HG03432 (cell line): ENCODE data around the gene ANO6.
"Not testable (repeated sequence)": the region's sequence is repeated elsewhere in the genome, so short reads cannot be mapped to it uniquely, and the experiment has no call there.

Experiments
- ATAC-seq: cut with Tn5 transposase; IDR thresholded peaks from one replicate; pipeline ENCODE4 v1.9.1; 2021; ENCODE audit warnings: mild to moderate bottlenecking, moderate library complexity; ENCODE audit not compliant: unreplicated experiment

The ANO6 gene

DNA sequence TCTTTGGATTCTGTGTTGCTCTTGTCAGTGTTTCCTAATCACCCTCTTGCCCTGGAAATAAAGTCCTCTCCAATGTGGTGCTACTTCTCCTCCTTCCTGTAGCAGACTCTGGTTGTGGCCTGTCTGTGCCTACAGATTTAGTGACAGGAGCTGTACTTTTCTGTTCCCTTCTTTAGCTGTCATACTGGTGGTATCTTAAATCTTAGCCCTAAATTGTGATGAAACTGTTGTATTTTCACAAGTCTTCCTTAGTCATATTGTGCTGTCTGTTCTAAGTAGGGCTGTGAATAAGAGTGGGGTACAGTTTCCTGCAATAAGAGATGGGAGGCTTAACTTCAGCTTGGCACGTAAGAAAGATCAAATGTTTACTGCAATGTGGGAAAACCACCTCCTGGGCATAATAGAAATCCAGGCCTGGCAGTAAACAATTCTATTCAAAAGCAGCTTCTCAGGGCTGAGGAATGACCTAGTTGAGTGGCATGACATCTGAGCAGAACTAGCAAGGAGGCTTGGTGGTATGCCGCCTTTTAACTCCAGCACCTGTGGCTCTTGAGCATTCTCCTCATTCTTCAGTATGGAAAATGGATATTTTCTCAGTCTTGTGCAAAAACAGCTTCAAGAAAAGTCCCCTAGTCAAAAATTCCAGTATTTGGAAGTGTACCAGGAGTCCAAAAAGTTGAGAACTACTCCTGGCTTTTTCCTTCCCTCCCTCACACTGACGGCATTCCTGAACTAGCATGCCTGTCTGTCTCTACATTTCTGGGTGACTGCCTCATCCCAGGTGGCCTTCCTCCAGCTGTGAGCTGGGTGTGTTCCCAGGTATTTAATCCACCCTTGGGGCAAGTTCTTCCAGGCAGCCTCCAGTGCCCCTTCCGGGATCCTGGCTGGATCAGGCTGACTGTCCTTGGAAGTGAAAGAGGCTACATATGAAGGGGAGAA is 19.5 kb downstream of the ANO6 start:
- ATAC-seq = peak; percentile 58

DNA sequence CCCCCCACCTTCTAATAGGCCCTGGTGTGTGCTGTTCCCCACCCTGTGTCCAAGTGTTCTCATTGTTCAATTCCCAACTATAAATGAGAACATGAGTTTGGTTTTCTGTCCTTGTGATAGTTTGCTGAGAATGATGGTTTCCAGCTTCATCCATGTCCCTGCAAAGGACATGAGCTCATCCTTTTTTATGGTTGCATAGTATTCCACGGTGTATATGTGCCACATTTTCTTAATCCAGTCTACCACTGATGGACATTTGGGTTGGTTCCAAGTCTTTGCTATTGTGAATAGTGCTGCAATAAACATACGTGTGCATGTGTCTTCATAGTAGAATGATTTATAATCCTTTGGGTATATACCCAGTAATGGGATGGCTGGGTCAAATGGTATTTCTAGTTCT is 20.5 kb downstream of the ANO6 start:
- not testable (repeated sequence) for ATAC-seq

DNA sequence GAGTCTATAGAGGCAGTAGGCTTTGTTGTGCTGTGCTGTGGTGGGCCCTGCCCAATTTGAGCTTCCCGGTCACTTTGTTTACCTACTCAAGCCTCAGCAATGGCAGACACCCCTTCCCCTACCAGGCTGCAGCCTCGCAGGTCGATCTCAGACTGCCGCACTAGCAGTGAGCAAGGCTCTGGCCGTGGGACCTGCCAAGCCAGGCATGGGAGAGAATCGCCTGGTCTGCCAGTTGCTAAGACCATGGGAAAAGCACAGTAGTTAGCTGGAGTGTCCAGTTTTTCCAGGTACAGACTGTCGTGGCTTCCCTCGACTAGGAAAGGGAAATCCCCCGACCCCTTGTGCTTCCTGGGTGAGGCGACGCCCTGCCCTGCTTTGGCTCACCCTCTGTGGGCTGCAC is 26.3 kb downstream of the ANO6 start:
- ATAC-seq = no peak

DNA sequence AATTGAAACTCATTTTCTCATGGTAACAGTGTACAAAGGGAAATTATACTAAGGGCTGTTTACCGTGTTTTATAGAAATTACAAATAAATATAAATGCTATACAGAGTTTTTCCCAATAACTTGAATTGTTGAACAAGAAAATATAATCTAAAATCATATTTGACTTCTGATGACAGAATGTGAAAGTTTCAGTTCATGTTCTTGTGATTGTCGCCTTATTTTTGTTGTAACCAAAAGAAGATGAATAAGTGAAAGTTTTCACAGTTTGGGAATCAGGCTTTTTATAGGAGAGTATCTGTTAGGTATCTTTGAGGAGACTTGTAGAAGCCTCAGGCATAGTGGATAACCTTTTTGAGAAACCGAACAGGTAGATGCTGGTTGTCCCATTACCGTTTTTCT is 28.1 kb downstream of the ANO6 start:
- ATAC-seq = peak; percentile 22

DNA sequence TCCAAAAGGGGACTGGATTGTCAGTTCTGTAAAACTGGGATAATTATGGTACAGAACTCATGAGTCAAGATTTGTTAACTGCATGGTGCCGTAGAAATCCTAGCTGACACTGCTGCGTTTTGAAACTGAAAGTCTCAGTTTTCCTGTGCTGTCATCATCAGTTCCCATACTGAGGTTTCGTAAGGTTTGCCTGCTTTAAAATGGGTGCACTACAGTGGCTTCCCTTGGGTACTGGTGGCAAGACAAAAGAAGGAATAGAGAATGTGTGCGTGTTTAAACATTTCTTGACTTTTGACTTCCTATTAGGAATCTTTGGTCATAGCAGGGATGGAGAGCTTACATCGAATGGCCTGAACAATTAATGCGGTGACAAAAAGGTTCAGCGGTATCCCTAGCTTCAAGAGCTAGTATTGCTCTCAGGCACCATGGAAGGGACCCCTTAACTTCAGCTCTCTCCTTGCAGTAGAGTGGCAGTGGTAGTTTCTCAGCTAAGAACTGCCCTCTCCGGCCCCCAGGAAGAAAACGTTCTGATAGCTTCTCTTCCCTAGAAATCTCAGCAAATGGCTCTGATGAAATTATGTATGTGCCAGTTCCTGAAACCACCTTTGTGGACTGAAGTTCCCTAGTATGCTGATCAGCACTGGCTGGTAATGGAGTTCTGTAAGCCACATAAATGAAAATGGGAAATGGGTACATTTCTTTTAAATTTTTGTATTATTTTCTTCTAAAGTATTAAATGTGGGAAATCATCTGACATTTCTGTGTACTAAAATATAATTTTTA is 28.9 kb downstream of the ANO6 start:
- ATAC-seq = peak; percentile 94

DNA sequence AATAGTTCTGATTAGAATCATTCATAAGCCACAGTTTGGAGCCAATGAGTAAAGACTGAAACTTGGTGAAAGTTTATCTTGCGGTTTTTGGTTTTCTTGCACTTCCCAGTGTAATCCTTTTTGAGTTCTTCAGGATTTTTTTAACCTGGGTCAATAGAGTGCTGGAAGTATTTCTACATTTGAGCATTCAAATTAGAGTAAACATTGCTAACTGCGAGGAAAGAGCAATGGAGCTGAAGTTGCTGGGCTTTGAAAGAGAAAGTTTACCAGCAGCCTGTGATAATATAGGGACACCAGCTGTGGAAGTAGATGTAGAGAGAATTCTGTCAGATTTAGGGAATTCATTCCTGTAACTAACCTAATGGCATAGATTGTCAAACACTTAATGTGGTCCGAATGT is 30.3 kb downstream of the ANO6 start:
- ATAC-seq = no peak

DNA sequence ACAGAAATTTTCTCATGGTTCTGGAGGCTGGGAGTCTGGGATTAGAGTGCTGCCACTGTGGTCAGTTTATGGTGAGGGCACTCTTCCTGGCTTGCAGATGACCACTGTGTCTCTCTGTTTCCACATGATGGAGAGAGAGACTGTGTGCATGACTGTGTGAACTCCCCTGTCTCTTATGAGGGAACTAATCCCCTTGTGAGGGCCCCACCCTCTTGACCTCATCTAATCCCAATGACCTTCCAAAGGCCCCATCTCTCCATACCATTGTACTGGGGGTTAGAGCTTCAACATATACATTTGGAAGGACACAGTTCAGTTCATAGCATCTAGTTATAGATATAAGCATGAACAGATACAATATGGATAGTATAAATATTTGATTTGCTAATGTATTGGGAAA is 31.7 kb downstream of the ANO6 start:
- no peak for ATAC-seq

DNA sequence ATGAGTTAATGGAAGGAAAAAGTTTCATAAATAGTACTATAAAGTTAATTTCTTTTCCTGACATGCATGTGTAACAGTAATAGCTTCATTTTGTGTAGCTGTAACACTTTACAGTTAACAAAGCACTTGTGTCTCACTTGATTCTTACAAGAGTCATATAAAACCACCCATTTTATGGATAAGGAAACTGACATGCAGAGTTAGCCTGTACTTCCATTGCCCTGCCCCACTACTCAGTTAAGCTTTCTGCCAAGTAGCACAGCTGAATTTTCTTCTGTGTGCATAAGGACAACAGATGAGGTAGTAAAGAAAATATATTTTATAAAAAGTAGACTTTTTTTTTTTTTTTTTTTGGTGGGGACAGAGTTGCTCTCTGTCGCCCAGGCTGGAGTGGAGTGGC is 32.2 kb downstream of the ANO6 start:
- no peak for ATAC-seq

DNA sequence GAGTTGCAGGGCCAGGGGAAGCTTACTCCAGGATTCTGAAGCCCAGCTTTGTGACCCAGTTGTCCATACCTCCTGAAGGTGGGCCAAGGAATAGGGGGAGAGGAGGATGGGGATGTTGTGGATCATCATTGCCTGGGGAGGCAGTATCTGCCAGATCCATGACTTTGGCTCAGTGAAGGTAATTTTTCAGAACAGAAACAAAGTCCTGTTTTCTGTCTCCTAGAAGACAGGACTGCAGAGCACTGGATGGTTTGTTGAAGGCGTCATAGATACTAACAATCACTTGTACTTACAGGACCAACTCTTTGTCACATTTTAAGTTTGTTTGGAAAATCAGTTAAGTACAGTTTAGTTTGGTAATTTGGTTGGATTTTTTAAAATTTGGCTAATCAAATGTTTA is 38.4 kb downstream of the ANO6 start:
- no peak for ATAC-seq

DNA sequence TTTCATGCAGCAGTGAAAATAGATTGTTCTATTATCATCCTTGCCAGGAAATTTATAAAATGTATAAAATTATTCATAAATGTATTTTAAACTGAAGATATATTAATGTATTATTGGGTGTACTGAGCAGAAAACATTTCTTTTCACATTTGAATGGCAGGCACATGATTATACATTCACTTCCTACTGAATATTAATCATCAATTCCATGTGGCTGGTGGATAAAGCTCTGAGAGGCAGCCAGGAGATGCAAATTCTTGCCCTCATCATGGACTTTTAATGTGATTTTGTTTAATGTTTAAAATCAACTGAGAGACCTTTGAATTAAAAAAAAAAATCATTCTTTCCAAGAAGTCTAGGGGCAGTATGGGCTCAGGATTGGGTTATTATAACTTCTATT is 40.8 kb downstream of the ANO6 start:
- peak; percentile 25 for ATAC-seq

DNA sequence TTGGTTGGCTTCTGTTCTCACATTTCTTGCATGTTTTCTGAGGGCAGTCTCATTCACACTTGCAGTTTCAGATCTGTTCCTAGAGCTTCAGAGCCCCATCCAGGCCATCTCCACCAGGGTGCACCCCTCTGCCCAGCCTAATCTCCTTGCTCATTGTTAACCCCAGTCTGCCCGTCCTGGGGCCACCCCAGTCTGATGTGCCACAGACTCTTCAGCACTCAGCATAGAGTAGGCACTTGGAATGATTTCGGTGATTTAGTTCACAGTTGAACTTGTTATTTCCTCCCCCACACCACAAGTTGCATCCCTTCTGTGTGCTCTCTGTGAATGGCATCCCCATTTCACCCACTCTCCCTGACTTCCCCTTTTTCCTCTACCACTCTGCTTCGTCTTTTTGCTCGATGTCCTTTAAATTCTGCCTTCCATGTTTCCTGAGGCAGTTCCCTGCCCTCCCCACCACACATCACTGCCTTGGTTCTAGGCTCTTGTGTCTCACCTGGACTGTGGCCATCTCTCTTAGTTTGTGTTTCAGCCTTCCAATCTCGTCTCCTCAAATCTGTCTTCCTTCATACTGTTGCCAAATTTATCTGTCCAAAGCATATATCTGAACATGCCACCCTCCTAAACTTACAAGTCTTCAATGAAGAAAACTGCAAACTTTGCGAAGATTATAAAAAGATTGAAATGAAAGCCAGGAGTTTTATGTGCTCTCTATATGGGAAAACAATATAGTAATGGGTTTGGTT is 41.5 kb downstream of the ANO6 start:
- peak; percentile 82 for ATAC-seq

DNA sequence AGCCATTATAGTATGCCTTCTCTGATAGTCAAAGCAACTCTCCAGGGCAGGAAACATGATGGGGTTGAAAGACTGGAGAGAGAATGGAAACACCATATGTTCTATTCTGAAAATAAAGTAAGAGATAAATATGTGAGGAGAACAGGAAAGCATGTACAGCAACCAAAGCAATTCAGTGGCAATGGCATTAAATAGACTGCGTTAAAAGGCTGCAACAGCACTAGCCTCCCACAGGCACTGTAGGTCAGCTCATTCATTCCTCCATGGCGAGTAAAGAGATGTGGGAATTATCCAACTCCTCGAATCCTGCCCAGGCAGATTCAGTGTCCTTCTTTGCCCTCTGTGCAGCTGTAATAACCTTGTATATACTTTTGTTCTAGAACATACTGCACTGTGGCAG is 43.8 kb downstream of the ANO6 start:
- no peak for ATAC-seq

DNA sequence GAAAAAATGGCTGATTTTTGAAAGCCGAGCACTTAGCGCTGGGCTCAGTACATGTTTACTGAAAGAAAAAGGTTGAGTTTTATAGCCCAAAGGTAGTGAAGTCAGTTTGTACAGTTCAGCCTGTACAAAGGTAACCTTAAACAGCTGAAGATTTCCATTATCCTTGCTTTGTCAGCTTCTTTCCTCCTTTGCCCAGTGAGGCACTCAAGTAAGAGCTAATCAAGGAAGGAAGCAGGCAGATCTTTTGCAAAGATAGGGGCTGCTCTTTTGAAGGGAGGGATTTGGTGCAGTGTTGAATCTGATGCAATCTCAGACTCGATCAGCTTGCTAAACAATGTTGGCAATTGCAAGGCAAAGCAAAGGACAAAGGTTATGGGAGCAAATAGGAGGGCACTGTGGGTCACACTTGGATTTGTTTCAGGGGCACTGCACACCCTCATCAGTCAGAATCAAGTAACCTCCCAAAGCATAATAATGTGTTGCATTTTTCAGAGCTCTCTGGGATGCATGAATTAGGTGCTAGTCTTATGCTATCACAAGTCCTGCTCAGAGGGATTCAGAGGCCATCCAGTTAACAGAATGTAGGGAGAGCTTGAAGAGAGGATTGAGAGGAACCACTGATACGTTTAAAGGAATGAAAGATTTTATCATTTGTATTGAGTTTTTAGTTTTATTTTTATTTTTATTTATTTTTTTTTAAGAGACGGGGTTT is 44.4 kb downstream of the ANO6 start:
- ATAC-seq = no peak

DNA sequence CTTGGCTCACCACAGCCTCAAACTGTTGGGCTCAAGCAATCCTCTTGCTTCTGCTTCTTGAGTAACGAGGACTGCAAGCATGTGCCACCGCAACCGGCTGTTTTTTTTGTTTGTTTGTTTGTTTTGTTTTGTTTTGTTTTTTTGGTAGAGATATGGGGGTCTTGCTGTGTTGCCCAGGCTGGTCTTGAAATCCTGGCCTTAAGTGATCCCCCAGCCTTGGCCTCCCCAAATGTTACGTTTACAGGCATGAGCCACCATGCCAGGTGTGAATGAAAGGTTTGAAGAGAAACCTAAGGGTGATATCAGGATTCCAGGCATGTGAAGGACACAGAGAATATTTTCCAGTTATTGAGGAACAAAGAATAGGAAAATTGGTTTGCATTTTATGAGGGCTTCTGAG is 45.0 kb downstream of the ANO6 start:
- no peak for ATAC-seq

DNA sequence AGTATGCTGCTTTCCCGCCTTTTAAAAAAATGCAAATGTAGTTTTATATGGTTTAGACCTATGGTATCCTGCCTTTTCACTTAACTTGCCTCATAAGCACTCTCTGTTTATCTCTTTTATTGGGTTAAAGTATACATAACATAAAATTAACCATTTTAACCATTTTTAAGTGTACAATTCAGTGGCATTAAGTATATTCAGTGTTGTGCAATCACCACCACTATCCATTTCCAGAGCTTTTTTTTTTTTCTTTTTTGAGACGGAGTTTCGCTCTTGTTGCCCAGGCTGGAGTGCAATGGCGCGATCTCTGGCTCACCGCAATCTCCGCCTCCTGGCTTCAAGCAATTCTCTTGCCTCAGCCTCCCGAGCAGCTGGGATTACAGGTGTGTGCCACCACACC is 46.3 kb downstream of the ANO6 start:
- not testable (repeated sequence) for ATAC-seq

DNA sequence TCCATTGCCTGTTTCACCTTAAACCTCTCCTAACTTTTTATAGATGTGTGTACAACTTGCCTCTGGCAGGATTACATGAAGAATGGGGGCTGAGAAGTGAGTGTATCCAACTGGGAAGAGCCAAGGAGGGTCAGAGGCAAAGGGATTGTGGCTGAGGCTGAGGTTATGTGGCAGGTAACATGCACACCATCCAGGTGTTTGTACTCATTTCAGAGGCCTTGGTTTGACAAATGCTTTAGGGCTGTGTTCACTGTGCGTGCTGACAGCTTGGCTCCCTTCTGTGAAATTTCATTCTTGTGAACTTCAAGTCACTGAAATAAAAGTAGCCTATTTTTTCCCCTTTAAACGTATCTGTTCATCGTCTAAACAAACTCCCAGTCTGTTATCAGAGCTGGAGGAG is 47.7 kb downstream of the ANO6 start:
- no peak for ATAC-seq

DNA sequence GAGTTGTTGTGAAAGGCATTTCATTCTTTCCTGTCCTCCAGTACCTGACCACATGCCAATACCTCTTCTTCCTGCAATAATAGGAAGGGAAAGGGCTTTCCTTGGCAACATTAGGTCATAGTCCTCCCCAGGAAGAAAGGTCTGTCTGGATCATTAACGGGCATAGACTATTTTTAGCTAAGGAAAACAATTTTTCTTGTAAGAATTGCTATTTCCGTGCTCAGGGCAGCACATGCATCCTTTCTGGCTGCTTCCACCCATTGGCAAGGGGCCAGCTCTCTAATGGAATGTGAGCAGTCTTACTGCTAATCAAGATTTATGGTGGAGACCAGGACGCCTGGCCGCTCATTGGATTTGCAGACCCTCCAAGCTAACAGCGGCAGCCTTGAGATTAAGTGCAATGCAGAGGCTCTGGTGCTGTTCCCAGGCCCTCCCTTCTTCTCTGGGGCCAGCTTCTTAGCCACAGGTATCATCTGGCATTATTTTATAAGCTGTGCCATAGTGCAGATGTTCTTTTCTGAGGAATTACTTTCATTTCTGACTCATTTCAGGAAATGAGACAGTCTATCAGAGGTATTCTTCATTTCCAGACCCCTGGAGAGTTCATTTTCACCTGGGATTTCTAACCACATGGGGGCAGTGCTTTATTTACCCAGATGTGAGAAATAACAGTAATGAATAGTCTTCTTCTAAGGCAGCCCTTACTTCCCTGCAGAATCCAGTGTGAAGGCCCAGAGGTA is 52.9 kb downstream of the ANO6 start:
- peak; percentile 86 for ATAC-seq

DNA sequence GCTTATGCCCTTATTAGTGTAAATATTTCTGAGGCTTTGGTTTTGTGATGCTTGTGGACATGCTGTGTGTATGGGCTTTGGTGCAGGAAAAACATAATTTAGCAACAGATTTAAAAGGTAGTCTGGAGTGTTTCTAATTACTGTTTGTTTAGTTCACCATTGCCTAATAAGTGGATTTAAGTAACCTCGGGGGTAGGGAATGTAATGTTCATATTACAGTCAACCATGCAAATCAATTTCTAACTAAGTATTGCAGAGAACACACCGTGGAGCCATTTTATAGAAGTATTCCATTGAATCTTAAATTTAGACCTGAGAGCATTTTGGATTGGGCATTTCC is 53.5 kb downstream of the ANO6 start:
- no peak for ATAC-seq

DNA sequence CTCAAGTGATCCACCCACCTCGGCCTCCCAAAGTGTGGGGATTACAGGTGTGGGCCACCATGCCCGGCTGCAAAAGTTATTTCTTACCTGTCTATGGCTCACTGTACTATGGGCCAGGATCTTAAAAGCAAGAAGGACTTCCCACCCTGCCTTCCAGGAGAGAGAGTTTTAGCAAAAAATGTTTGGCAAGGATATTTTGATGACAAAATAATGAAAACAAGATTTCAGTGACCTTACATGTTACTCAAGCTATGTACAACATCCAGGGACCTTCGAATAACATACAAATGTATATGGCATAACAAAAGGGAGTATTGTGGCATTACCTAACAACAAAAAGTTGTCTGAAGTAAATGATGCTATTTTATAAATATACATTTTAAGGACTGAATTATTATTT is 55.1 kb downstream of the ANO6 start:
- no peak for ATAC-seq

DNA sequence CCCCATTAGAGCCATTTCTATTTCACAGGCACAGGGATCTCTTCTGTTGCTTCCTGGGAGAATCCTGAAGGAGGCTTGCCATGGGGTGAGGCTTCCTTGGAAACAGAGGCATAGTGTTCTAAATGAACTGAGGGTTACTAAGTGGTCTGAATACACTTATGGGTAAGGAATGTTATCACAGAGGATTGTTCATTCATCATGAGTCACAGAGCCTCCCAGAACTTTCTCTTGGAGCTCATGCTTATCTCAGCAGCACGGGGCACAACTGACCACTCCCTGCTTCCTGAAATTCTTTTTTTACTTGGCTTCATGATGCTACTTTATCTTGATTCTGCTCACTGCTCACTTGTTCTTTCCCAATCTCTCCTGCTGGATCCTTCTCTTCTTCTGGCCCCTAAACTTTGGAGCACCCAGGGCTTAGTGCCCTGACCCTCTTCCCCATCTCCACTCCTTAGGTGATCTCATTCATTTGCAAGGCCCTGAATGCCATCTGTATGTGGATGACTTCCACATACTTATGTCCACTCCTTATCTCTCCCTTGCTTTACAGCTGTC is 57.9 kb downstream of the ANO6 start:
- no peak for ATAC-seq
